GM12878 (cell line): Measurements from ENCODE around the gene TNKS1BP1. TPM values are rescaled to one million over a fixed set of nuclear protein-coding genes. Genes with fewer than 3 reads are reported as not detected.

Experiments used
- ATAC-seq: fragments of 200-7000 bp; cut with Tn5 transposase; 3 replicates; pipeline ENCODE4 v1.9.1; 2020; ENCODE audit warnings: mild to moderate bottlenecking, moderate library complexity
- BruUV-seq: library from RNA; stranded (reverse); fragments of 400-500 nt; replicated peaks from 2 replicates; lab custom pipeline; 2021; lab: Mats Ljungman, UMichigan
- CTCF ChIA-PET: fragments of 300-600 bp; sonication (Branson Sonifier 250); formaldehyde crosslinking; extraction: SDS; loops from one replicate; lab custom pipeline; 2021; ENCODE audit warnings: inconsistent platforms; lab: Yijun Ruan, JAX
- POLR2A ChIA-PET: fragments of 350-600 bp; formaldehyde crosslinking; extraction: SDS; loops from one replicate; lab custom pipeline; 2021; ENCODE audit warnings: inconsistent platforms; lab: Charles Lee
- RAD21 ChIA-PET: fragments of 300-600 bp; sonication (Branson Sonifier 250); formaldehyde crosslinking; loops from one replicate; lab custom pipeline; 2023; ENCODE audit warnings: antibody characterized with exemption; ENCODE audit not compliant: unreplicated experiment; lab: Charles Lee
- SMC1A ChIA-PET: fragments of 300-600 bp; sonication (Branson Sonifier 250); formaldehyde crosslinking; loops from one replicate; lab custom pipeline; 2023; ENCODE audit not compliant: unreplicated experiment, uncharacterized antibody; lab: Charles Lee
- DNase-seq: peaks from one replicate; pipeline ENCODE4 v3.0.0-alpha.2; 2011; ENCODE audit warnings: low read depth, low spot score
- FAIRE-seq: peaks from 3 replicates; lab custom pipeline; 2011; peaks lifted over from hg19 to GRCh38; lab: Jason Lieb, UNC
- H2AFZ ChIP-seq: 2 replicates; pipeline ENCODE4 v1.6.0; 2011; ENCODE audit warnings: low read depth, low read length, control low read depth; ENCODE audit not compliant: control insufficient read depth
- H3K27ac ChIP-seq: 2 replicates; pipeline ENCODE4 v1.5.1; 2011; ENCODE audit warnings: control low read depth; ENCODE audit not compliant: control insufficient read depth, insufficient read depth
- H3K27me3 ChIP-seq, 2 experiments: replicated peaks in 1 of 2; 2 replicates each; pipeline versions ENCODE4 v1.6.0 to v1.6.1; 2011; ENCODE audit warnings: low read length in 1 of 2; ENCODE audit not compliant: control insufficient read depth in 2 of 2, insufficient read depth in 2 of 2
- H3K36me3 ChIP-seq, 2 experiments: 2 replicates each; pipeline ENCODE4 v1.5.1; 2011; ENCODE audit warnings: low read length in 1 of 2; ENCODE audit not compliant: control insufficient read depth in 2 of 2, insufficient read depth in 2 of 2
- H3K4me1 ChIP-seq: 2 replicates; pipeline ENCODE4 v1.6.1; 2011; ENCODE audit warnings: mild to moderate bottlenecking, low read length, moderate library complexity, mixed read lengths; ENCODE audit not compliant: control insufficient read depth, insufficient read depth
- H3K4me2 ChIP-seq: 2 replicates; pipeline ENCODE4 v1.6.0; 2011; ENCODE audit warnings: control low read depth; ENCODE audit not compliant: control insufficient read depth, insufficient read depth
- H3K4me3 ChIP-seq: fragments of 200-600 bp; sonication (generic); 2 replicates; pipeline ENCODE4 v1.5.1; 2016
- H3K79me2 ChIP-seq: 2 replicates; pipeline ENCODE4 v1.6.0; 2011; ENCODE audit warnings: low read length; ENCODE audit not compliant: control insufficient read depth, insufficient read depth
- H3K9ac ChIP-seq: 2 replicates; pipeline ENCODE4 v1.8.0; 2011; ENCODE audit warnings: low read length, control low read depth, mixed read lengths; ENCODE audit not compliant: control insufficient read depth, insufficient read depth
- H3K9me3 ChIP-seq: replicated peaks from 3 replicates; pipeline ENCODE4 v1.5.1; 2011; ENCODE audit warnings: mild to moderate bottlenecking, low read length; ENCODE audit not compliant: control insufficient read depth, insufficient read depth
- H4K20me1 ChIP-seq: 2 replicates; pipeline ENCODE4 v1.6.0; 2011; ENCODE audit not compliant: control insufficient read depth, insufficient read depth
- BACH1 ChIP-seq: fragments of 450-650 bp; IDR thresholded peaks from 2 replicates; pipeline ENCODE4 v1.6.1; 2017; ENCODE audit warnings: mild to moderate bottlenecking, borderline replicate concordance
- BHLHE40 ChIP-seq, 2 experiments: fragments of 450-650 bp in 1 of 2; IDR thresholded peaks; 2 replicates each; pipeline ENCODE4 v1.6.1; 2011 to 2017; ENCODE audit warnings: low read depth in 2 of 2, borderline replicate concordance in 1 of 2, improper control_type of control experiment in 1 of 2, low read length in 1 of 2, mild to moderate bottlenecking in 1 of 2
- CREM ChIP-seq: IDR thresholded peaks from 2 replicates; pipeline ENCODE4 v1.6.1; 2014; ENCODE audit warnings: antibody characterized with exemption, low read depth
- RB1 ChIP-seq: fragments of 450-650 bp; formaldehyde crosslinking; IDR thresholded peaks from 2 replicates; pipeline ENCODE4 v1.6.1; 2017; ENCODE audit warnings: mild to moderate bottlenecking, borderline replicate concordance
- RUNX3 ChIP-seq: IDR thresholded peaks from 2 replicates; pipeline ENCODE4 v1.6.1; 2012; ENCODE audit warnings: low read length, inconsistent platforms
- SREBF2 ChIP-seq: IDR thresholded peaks from 2 replicates; pipeline ENCODE4 v1.6.1; 2012; ENCODE audit warnings: mild to moderate bottlenecking, low read length
- TARDBP ChIP-seq: IDR thresholded peaks from 2 replicates; pipeline ENCODE4 v1.6.1; 2016; ENCODE audit warnings: borderline replicate concordance
- TCF7 ChIP-seq: IDR thresholded peaks from 2 replicates; pipeline ENCODE4 v1.6.1; 2014; ENCODE audit warnings: antibody characterized with exemption, borderline replicate concordance
- YBX1 ChIP-seq: fragments of 450-650 bp; IDR thresholded peaks from 2 replicates; pipeline ENCODE4 v1.6.1; 2016; ENCODE audit warnings: antibody characterized with exemption
- WGBS: methylation state at CpG from one replicate; pipeline ENCODE4 v1.1.6; 2016; ENCODE audit warnings: low lambda C conversion rate; ENCODE audit not compliant: insufficient replicate concordance, insufficient coverage; ENCODE audit errors: missing lambda C conversion rate; 5-methylcytosine and 5-hydroxymethylcytosine counted together
- in situ Hi-C: fragments of 300-500 bp; cut with MboI; formaldehyde crosslinking; loops from 9 replicates; pipeline ENCODE4 v1.14.3; 2018; ENCODE audit warnings: mixed read lengths
- intact Hi-C: fragments of 100-400 bp; cut with micrococcal nuclease; formaldehyde crosslinking; loops from one replicate; pipeline ENCODE4 v1.14.2; 2022; ENCODE audit not compliant: unreplicated experiment
- polyA plus RNA-seq, 11 experiments: library from polyadenylated mRNA; depleted of rRNA in 4 of 11; unstranded in 6 of 11; stranded (reverse) in 5 of 11; fragments of >200 nt; fragmentation: Nextera tagmentation in 4 of 11; fragmentation: Illumina TruSeq in 1 of 11; extraction: Ambion mirVana in 4 of 11; extraction: Trizol in 1 of 11; gene quantifications; 1 replicate in 1 of 11; 2 replicates in 10 of 11; pipeline versions ENCODE4 v1.2.1 to v1.2.3, GENCODE V29; 2011 to 2016; ENCODE audit warnings: inconsistent platforms in 2 of 11, missing spikeins in 2 of 11, low read depth in 1 of 11
- total RNA-seq, 4 experiments: library from RNA; depleted of rRNA in 3 of 4; stranded (reverse); fragments of >200 nt in 3 of 4; fragmentation: Illumina TruSeq in 1 of 4; extraction: Trizol in 1 of 4; gene quantifications; 2 replicates each; pipeline versions ENCODE4 v1.2.1 to v1.2.3, GENCODE V29; 2013 to 2021
- TF ChIP-seq, protein P1 (sequence below): IDR thresholded peaks from 2 replicates; pipeline ENCODE4 v1.6.1; 2011; ENCODE audit warnings: borderline replicate concordance, low read depth, mild to moderate bottlenecking, moderate library complexity, low read length; ENCODE audit not compliant: insufficient read depth, poor library complexity, severe bottlenecking
- TF ChIP-seq, protein P2 (sequence below): fragments of 450-650 bp; formaldehyde crosslinking; IDR thresholded peaks from 2 replicates; pipeline ENCODE4 v1.5.0; 2022; ENCODE audit warnings: mild to moderate bottlenecking, missing genetic modification characterization
- TF ChIP-seq, protein P3 (sequence below): fragments of 150-350 bp; IDR thresholded peaks from 2 replicates; pipeline ENCODE4 v1.6.1; 2016; ENCODE audit warnings: low read depth, low read length
- TF ChIP-seq, protein P4 (sequence below): fragments of 450-650 bp; IDR thresholded peaks from 2 replicates; pipeline ENCODE4 v1.6.1; 2017; ENCODE audit warnings: antibody characterized with exemption, mild to moderate bottlenecking, moderate library complexity

TNKS1BP1 gene
- total and polyA plus RNA-seq, 10 of the 15 experiments (the other 5 are each of a cell fraction or from before 2014, with no cell fraction given) = 0.26 to 15.8 (median 4.3) TPM

DNA sequence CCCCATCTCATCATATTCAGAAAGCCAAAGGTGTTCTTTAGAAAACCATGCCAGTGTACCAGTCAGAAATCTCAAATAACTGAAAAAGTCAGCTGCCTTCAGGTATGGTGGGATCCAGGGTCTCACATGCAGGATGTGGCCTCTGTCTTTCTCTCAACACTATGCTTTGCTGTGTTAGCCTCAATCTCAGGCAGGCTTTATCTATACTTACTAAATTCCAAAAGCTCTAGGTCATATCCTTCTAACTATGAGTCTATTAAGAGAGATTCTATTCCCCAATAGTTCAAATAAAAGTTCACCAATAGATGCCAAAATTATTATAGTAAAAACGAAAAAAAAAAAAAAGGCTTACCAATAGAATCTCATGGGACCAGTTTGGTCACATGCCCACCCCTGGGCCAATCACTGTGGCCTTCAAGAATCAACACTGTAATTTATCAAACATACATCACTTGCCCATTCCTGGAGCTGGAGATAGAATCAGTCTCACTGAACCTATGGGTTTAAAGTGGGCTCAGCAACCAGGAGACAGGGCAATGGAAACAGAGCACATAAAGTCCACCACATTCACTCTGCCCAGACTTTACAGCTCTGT lies 49.8 kb downstream of the TNKS1BP1 start:
- ChIA-PET POLR2A (no interaction called here), RAD21 (no interaction called here), SMC1A (interaction anchor here (1.3 kb wide), 1 partner anchor 26 kb away, joined by 3 read pairs; no protein-coding TSS in a partner anchor), CTCF (no interaction called here)
- Histone ChIP-seq H3K4me1 (no peaks in the 10 kb centered on the region), H3K27ac (no peak overlapping the region), H3K36me3 (no peaks in the 10 kb centered on the region), H4K20me1 (no peaks in the 10 kb centered on the region), H3K79me2 (no peaks in the 10 kb centered on the region), H3K9ac (no peak overlapping the region), H3K27me3 (peaks cover 0 to 5% of the 10 kb centered on the region in 2 experiments; a peak in 1 of 4 replicates), H3K4me2 (no peak overlapping the region), H3K4me3 (no peak overlapping the region), H3K9me3 (no peaks in the 10 kb centered on the region; the same call in 2 of the 3 replicates), H2AFZ (no peak overlapping the region)
- WGBS = 0% methylated on average over 1 of the region's 1 CpG
- ATAC-seq = no peak
- BruUV-seq = no TSS peak
- DNase-seq = no peak
- in situ Hi-C loops (loop anchor here (25.0 kb wide), 1 partner anchor 1338 kb away; the partner anchor contains the start of gene OR5I1), intact Hi-C loops (no loop called here)
- no peak for FAIRE-seq
- TF ChIP-seq SREBF2 = no peak
- TF ChIP-seq, protein P1, sequence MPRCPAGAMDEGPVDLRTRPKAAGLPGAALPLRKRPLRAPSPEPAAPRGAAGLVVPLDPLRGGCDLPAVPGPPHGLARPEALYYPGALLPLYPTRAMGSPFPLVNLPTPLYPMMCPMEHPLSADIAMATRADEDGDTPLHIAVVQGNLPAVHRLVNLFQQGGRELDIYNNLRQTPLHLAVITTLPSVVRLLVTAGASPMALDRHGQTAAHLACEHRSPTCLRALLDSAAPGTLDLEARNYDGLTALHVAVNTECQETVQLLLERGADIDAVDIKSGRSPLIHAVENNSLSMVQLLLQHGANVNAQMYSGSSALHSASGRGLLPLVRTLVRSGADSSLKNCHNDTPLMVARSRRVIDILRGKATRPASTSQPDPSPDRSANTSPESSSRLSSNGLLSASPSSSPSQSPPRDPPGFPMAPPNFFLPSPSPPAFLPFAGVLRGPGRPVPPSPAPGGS = no peak
- TF ChIP-seq CREM = no peak
- TF ChIP-seq, protein P2, sequence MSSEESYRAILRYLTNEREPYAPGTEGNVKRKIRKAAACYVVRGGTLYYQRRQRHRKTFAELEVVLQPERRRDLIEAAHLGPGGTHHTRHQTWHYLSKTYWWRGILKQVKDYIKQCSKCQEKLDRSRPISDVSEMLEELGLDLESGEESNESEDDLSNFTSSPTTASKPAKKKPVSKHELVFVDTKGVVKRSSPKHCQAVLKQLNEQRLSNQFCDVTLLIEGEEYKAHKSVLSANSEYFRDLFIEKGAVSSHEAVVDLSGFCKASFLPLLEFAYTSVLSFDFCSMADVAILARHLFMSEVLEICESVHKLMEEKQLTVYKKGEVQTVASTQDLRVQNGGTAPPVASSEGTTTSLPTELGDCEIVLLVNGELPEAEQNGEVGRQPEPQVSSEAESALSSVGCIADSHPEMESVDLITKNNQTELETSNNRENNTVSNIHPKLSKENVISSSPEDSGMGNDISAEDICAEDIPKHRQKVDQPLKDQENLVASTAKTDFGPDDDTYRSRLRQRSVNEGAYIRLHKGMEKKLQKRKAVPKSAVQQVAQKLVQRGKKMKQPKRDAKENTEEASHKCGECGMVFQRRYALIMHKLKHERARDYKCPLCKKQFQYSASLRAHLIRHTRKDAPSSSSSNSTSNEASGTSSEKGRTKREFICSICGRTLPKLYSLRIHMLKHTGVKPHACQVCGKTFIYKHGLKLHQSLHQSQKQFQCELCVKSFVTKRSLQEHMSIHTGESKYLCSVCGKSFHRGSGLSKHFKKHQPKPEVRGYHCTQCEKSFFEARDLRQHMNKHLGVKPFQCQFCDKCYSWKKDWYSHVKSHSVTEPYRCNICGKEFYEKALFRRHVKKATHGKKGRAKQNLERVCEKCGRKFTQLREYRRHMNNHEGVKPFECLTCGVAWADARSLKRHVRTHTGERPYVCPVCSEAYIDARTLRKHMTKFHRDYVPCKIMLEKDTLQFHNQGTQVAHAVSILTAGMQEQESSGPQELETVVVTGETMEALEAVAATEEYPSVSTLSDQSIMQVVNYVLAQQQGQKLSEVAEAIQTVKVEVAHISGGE (CRISPR knock-in tag) = no peak
- TF ChIP-seq, protein P3, sequence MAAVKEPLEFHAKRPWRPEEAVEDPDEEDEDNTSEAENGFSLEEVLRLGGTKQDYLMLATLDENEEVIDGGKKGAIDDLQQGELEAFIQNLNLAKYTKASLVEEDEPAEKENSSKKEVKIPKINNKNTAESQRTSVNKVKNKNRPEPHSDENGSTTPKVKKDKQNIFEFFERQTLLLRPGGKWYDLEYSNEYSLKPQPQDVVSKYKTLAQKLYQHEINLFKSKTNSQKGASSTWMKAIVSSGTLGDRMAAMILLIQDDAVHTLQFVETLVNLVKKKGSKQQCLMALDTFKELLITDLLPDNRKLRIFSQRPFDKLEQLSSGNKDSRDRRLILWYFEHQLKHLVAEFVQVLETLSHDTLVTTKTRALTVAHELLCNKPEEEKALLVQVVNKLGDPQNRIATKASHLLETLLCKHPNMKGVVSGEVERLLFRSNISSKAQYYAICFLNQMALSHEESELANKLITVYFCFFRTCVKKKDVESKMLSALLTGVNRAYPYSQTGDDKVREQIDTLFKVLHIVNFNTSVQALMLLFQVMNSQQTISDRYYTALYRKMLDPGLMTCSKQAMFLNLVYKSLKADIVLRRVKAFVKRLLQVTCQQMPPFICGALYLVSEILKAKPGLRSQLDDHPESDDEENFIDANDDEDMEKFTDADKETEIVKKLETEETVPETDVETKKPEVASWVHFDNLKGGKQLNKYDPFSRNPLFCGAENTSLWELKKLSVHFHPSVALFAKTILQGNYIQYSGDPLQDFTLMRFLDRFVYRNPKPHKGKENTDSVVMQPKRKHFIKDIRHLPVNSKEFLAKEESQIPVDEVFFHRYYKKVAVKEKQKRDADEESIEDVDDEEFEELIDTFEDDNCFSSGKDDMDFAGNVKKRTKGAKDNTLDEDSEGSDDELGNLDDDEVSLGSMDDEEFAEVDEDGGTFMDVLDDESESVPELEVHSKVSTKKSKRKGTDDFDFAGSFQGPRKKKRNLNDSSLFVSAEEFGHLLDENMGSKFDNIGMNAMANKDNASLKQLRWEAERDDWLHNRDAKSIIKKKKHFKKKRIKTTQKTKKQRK = no peak
- no peak for TF ChIP-seq TCF7
- TF ChIP-seq, protein P4, sequence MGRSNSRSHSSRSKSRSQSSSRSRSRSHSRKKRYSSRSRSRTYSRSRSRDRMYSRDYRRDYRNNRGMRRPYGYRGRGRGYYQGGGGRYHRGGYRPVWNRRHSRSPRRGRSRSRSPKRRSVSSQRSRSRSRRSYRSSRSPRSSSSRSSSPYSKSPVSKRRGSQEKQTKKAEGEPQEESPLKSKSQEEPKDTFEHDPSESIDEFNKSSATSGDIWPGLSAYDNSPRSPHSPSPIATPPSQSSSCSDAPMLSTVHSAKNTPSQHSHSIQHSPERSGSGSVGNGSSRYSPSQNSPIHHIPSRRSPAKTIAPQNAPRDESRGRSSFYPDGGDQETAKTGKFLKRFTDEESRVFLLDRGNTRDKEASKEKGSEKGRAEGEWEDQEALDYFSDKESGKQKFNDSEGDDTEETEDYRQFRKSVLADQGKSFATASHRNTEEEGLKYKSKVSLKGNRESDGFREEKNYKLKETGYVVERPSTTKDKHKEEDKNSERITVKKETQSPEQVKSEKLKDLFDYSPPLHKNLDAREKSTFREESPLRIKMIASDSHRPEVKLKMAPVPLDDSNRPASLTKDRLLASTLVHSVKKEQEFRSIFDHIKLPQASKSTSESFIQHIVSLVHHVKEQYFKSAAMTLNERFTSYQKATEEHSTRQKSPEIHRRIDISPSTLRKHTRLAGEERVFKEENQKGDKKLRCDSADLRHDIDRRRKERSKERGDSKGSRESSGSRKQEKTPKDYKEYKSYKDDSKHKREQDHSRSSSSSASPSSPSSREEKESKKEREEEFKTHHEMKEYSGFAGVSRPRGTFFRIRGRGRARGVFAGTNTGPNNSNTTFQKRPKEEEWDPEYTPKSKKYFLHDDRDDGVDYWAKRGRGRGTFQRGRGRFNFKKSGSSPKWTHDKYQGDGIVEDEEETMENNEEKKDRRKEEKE = no peak
- no peak for TF ChIP-seq RB1
- no peak for TF ChIP-seq BACH1
- no peak for TF ChIP-seq TARDBP
- TF ChIP-seq YBX1 = no peak
- no peak for TF ChIP-seq BHLHE40 (IDR thresholded peaks at IDR 0.05; ENCODE audit: borderline replicate concordance in 1 of 2, low read depth in 2 of 2, low read length in 1 of 2)
- no peak for TF ChIP-seq RUNX3
